Measurements from ENCODE around the gene SLC46A2. TPM values are rescaled to one million over a fixed set of nuclear protein-coding genes. Genes with fewer than 3 reads are reported as not detected.
A peak's percentile ranks its signal among the peaks of the same experiment; 100 is the strongest.

The SLC46A2 gene
- total RNA-seq, 1 donor from 2014 or later: not detected

- no peaks in the 10 kb centered on the region for H3K9me3 Mint-ChIP-seq (ENCODE audit: low read depth)
- H3K36me3 Mint-ChIP-seq (ENCODE audit: insufficient read depth): peaks cover 8% of the 10 kb centered on the region
- H3K27me3 Mint-ChIP-seq: no peaks in the 10 kb centered on the region
- peak; percentile 70 for DNase-seq (ENCODE audit: low spot score, unreplicated experiment)
- no peak overlapping the region for H3K27ac Mint-ChIP-seq
- H3K4me3 Mint-ChIP-seq (ENCODE audit: low read depth): no peak overlapping the region
- TF ChIP-seq CTCF (IDR thresholded peaks at IDR 0.05; ENCODE audit: unreplicated experiment): peak; percentile 98
- H3K4me1 Mint-ChIP-seq (ENCODE audit: low read depth): peaks cover 14% of the 10 kb centered on the region
Observed at GRCh38 chr9:112844771-112845542, 45.7 kb downstream of the SLC46A2 start.

GRCh38 chr9:112842555-112842954 lies 48.1 kb downstream of the SLC46A2 start:
- H3K27ac Mint-ChIP-seq: no peak overlapping the region
- H3K27me3 Mint-ChIP-seq: no peaks in the 10 kb centered on the region
- DNase-seq (ENCODE audit: low spot score, unreplicated experiment): no peak
- no peak for TF ChIP-seq CTCF (IDR thresholded peaks at IDR 0.05; ENCODE audit: unreplicated experiment)
- peaks cover 9% of the 10 kb centered on the region for H3K9me3 Mint-ChIP-seq (ENCODE audit: low read depth)
- H3K4me1 Mint-ChIP-seq (ENCODE audit: low read depth): peaks cover 18% of the 10 kb centered on the region
- H3K36me3 Mint-ChIP-seq (ENCODE audit: insufficient read depth): peaks cover 26% of the 10 kb centered on the region
- H3K4me3 Mint-ChIP-seq (ENCODE audit: low read depth): no peak overlapping the region

- H3K9me3 Mint-ChIP-seq (ENCODE audit: low read depth): peaks cover 9% of the 10 kb centered on the region
- peak overlapping the region; percentile 29 for H3K27ac Mint-ChIP-seq
- no peaks in the 10 kb centered on the region for H3K27me3 Mint-ChIP-seq
- no peak for DNase-seq (ENCODE audit: low spot score, unreplicated experiment)
- H3K4me3 Mint-ChIP-seq (ENCODE audit: low read depth): no peak overlapping the region
- peaks cover 29% of the 10 kb centered on the region for H3K4me1 Mint-ChIP-seq (ENCODE audit: low read depth)
- no peak for TF ChIP-seq CTCF (IDR thresholded peaks at IDR 0.05; ENCODE audit: unreplicated experiment)
- peaks cover 31% of the 10 kb centered on the region for H3K36me3 Mint-ChIP-seq (ENCODE audit: insufficient read depth)
Observed at GRCh38 chr9:112841261-112841660, 49.4 kb downstream of the SLC46A2 start.

- peaks cover 30% of the 10 kb centered on the region for H3K36me3 Mint-ChIP-seq (ENCODE audit: insufficient read depth)
- H3K27ac Mint-ChIP-seq: no peak overlapping the region
Observed at GRCh38 chr9:112839331-112839730, 51.3 kb downstream of the SLC46A2 start.

GRCh38 chr9:112838342-112838741 lies 52.3 kb downstream of the SLC46A2 start:
- no peak for TF ChIP-seq CTCF (IDR thresholded peaks at IDR 0.05; ENCODE audit: unreplicated experiment)
- DNase-seq (ENCODE audit: low spot score, unreplicated experiment): no peak
- Mint-ChIP-seq H3K4me1 (ENCODE audit: low read depth) (peaks cover 37% of the 10 kb centered on the region), H3K9me3 (ENCODE audit: low read depth) (peaks cover 9% of the 10 kb centered on the region), H3K27me3 (no peaks in the 10 kb centered on the region), H3K27ac (peak overlapping the region; percentile 2), H3K4me3 (ENCODE audit: low read depth) (no peak overlapping the region), H3K36me3 (ENCODE audit: insufficient read depth) (peaks cover 33% of the 10 kb centered on the region)

More at GRCh38 chr9:112839331-112839730, 51.3 kb downstream of the SLC46A2 start:
- no peak for DNase-seq (ENCODE audit: low spot score, unreplicated experiment)
- Mint-ChIP-seq H3K27me3 (no peaks in the 10 kb centered on the region), H3K4me3 (ENCODE audit: low read depth) (no peak overlapping the region), H3K9me3 (ENCODE audit: low read depth) (peaks cover 9% of the 10 kb centered on the region), H3K4me1 (ENCODE audit: low read depth) (peaks cover 37% of the 10 kb centered on the region)
- TF ChIP-seq CTCF (IDR thresholded peaks at IDR 0.05; ENCODE audit: unreplicated experiment): no peak
